Measurements from ENCODE around the gene CLEC4M.
"Not testable (repeated sequence)": the region's sequence is repeated elsewhere in the genome, so short reads cannot be mapped to it uniquely, and the experiment has no call there.

CLEC4M gene

GRCh38 chr19:7778081-7778480 is 15.0 kb downstream of the CLEC4M start:
- DNase-seq: no peak

DNA sequence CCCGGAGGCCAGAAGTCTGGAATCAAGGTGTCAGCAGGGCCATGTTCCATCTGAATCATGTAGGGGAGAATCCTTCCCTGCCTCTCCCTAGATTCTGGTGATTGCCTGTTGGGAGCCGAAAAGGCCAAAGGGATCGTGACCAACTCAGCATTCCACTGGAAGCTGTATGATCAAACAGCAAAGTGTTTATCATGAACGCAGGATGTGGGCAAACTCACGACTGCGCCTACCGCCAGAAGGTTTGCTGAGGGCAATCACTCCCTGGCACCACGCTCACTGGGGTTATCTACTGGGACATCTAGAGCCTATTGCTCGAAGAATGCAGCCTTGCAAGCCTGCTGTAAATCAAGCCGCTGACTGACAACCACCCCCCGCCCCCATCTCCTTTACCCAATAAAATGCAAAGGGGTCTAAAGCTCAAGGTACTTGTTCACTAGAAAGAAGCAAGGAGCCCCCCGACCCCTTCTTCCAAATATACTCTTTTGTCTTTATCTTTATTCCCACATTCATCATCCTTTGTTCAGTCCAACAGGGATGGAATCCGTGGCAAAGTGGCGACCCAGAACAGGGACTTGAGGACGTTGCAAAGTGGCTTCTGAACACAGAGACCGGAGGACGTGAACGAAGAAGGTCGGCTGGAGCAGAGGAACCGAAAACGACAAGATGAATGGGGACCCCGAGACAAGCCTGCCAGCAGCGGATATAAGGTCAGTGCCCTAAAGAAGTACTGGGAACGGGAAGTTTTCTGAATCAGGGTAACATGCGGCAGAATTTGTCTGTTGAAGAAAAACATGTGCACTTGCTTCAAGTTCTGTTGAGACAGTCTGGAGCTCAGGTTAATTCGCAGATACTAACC is 16.8 kb downstream of the CLEC4M start:
- DNase-seq: no peak

DNA sequence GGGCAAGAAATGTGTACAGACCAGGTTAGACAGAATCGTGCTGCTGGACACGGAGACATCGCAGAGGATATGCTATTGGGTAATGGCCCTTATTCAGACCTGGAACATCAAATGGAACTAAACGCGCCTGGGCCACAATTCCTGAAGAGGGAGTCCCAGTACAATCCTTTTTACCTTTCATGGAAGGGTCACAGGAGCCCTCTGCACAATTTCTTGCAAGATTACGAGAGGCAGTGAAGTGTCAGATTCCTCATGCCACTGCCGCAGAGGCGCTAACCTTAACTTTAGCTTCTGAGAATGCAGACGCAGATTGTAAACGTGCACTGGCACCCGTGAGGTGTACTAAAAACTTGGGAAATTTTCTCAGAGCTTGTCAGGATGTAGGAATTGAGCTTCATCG is 18.1 kb downstream of the CLEC4M start:
- DNase-seq: no peak

- peak in 1 of 2 donors; percentile 42 for DNase-seq
Observed at GRCh38 chr19:7783991-7784423, 21.0 kb downstream of the CLEC4M start.

- no peak for DNase-seq
Observed at GRCh38 chr19:7784856-7785255, 21.8 kb downstream of the CLEC4M start.

DNA sequence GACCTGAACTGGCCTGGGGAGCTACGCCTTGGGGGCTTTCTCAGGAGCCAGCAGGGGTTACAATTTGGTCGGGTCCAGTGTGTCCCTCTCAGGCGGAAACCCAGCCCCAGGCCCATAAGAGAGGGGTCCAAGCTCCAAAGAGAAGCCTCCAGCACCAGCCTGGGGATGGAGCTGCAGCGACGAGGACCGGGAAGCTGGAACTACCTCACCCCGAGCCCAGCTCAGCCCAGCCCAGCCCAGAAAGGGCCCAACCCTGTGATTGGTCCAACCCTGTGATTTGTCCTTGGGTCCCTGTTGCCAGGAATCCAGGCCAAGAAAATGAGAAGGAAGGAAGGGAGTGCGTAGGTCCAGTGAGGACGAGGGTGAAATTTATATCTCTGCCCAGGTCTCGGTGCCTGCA is 24.1 kb downstream of the CLEC4M start:
- DNase-seq: no peak

- DNase-seq: no peak
Observed at GRCh38 chr19:7787602-7788177, 24.6 kb downstream of the CLEC4M start.

DNA sequence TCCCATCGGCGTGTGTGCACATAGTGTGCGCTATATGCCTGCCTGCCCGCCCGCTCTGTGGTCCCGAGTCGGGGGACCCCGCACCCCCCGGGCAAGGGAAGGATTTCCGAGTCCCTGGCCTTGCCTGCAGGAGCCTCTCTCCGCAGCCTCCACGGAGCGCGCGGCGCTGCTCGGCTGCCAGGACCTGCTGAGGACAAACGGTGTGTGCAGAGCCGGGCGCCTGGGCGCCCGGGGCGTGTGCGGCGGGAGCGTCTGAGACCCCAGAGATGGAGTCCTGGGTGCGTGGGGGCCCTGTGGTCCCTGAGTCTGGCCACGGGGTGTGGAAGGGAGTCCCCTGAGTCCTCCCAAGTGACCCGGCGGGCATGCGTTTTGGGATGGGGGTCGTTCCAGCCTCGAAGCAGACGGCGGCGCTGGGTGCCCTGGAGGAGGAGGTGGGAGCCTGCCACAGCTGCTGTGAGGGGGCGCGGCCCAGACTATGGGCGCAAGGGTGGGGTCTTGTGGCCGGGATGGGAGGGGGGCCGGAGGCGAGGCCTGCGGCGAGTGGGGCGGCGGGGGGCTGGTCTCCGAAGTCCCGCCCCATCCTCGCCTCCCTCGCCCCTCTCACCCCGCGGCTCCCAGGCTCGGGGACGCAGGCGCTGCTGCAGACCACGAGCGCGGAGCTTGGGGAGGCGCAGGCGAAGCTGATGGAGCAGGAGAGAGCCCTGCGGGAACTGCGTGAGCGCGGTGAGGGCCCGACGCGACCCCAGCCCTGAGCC is 25.3 kb downstream of the CLEC4M start:
- DNase-seq: no peak

DNA sequence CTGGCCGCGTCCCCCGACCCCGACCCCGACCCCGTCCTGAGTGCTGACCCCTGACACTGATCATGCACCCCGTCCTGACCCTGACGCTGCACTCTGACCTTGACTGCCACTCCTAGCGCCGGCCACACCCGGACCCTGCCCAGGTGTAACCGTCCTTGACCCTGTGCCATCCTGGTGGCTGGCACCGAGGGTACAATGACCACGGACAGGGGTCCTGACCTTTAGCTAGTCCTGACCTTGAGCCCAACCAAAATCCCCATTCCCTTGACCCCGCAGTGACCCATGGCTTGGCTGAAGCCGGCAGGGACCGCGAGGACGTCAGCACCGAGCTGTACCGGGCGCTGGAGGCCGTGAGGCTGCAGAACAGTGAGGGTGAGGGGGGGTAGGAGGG is 25.9 kb downstream of the CLEC4M start:
- DNase-seq: no peak

- peak; percentile 42 to 66 for DNase-seq
Observed at GRCh38 chr19:7789447-7789846, 26.4 kb downstream of the CLEC4M start.

DNA sequence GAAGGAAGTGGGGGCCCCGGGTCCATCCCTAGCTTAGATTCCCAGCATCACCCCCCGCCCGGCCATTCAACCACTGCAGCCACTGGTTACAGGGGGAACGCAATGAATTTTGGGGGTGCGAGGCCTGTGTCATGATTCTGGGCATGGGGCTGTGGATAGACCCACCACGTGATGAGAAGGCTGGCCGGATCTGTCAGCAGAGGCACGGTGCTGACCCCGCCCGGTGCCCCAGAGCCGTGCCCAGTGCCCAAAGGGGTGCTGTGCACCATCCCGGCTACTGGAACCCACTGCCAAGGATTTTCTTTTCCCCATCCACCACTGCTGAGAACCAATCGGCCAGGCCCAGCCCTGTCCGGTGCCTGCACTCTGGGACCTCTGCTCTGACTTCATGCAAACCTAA is 27.4 kb downstream of the CLEC4M start:
- DNase-seq: no peak

DNA sequence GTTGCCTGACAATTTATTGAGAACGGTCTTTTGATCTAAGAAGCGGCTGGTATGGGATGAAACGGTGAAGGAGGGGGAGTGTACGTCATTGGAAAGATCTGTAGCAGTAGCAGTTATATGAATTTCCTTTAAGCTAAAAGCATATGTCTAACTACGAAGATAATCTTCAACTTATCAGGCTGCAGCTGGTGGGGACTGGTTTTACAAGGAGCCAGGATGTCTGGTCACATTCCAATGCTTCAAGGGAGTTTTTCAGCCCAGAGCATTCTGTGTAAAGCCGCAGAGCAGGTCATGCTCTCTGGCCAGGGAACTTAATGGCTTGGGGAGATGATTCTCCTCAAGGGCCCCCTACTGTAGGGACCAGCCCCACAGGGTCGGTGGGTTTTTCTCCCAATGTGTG is 29.2 kb downstream of the CLEC4M start:
- DNase-seq: no peak

GRCh38 chr19:7792701-7793100 is 29.7 kb downstream of the CLEC4M start:
- not testable (repeated sequence) for DNase-seq

DNA sequence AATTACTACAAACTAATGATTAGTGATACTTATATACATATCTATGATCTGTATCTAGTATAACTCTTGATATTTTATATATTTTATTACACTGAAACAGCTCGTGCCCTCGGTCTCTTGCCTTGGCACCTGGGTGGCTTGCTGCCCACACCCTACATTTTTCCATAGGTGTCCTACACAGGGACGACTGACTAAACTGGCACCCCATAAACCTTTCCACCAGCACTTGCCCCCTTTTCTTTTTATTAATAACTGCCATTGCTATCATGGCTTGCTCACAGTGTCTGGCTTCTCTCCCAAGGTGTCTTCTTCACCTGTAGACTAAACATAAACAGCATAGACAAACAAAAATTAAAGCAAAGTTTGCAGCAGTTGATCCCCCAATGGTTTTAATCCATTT is 30.4 kb downstream of the CLEC4M start:
- DNase-seq: no peak

DNA sequence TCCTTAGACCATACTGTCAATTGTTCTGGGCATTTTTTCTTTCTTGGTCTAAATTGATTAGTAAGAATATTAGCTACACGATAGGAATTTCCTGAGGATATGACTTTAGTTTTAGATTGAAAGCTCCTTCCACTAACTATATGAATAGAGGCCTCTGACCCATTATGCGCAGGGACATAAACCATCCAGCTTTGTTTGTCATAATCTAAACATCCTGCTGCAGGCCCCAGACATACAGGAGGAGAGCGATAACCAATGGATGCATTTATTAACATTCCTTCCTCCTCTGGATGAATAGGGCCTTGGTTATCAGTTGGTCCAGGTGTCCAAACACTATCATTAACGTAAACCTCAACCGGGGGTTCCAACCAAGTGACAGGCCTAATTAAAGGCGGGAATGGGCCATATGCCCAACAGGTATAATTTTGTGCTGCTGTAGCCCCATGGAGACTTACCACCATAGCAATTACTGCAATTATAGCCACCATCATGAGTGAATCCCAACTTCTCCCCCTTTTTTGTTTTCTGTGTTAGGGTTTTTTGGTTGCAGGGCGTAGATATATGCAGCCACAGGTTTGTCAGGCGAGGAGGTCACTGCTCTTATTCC is 32.6 kb downstream of the CLEC4M start:
- no peak for DNase-seq

DNA sequence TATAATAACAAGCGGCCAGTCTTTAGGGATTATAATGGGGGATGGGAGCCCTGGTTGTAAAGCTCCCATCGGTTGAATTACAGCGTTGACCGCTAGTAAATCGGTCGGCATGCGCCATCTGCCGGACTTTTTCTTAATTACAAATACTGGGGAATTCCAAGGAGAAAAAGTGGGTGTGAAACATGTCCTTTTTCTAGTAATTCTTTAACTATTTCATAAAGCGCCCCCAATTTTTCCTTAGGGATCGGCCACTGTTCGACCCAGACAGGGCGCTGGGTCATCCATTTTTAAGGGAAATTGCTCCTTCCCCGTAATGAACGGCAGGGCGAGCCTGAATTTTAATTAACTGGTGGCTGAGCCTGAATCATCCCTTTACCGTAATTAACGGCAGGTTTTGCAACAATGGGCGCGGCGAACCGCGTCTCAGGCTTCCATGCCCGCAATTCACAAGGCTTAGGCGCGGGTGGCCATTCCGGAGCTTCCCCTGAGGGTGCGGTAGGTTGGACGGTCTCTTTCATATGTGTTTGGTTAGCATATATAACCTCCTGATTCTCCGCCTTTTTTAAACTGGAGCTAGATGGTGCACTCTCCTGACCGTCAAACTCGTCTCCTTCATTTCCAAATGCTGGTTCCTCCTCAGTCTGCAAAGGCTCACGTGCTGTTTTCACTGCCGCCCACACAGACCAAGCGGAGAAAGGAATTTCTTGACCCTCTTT is 36.8 kb downstream of the CLEC4M start:
- peak; percentile 64 to 76 for DNase-seq

DNA sequence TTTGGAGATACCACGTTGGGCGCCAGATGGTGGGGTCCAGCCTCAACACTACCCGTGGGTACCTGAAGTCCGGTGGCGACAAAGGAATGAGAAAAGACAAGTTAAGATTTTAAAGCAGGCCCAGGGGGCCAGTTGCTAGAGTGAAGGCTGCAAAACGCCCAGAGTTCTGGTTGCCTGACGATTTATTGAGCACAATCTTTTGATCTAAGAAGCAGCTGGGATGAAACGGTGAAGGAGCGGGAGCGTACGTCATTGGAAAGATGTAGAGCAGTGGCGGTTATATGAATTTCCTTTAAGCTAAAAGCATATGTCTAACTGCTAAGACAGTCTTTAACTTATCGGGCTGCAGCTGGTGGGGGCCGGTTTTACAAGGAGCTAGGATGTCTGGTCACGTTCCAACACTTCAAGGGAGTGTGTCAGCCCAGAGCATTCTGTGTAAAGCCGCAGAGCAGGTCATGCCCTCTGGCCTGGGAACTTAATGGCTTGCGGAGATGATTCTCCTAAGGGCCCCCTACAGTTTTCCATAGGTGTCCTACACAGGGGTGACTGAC is 38.1 kb downstream of the CLEC4M start:
- no peak for DNase-seq

DNA sequence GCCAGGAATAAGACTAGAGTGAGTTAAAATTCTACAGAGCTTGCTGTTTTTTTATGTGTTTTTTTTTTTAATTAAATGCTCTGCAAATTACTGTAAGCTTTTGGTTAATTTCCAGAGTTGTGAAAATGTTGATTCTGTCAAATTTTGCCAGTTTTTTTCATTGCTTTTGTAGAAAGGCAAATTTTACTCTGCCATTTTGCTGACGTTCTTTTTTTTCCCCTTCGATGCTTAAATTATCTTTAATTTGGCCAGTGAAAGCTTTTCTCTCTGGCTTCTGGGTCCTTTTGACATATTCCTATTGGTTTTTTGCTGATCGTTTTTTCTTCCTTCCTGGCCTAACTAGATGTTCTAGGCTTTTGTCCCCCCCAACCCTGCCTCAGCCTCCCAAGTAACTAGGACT is 43.2 kb downstream of the CLEC4M start:
- DNase-seq: no peak

DNA sequence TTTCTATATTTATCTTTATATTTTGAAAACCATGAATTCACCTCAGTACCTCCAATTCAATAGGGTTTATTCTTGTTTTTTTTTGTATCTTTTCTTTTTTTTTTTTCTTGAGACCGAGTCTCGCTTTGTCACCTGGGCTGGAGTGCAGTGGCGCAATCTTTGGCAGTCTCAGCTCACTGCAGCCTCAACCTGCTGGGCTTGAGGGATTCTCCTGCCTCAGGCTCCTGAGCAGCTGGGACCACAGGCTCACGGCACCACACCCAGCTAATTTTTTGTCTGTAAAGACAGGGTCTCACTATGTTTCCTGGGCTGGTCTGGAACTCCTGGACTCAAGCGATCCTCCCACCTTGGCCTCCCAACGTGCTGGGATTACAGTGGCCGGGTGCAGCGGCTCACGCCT is 43.8 kb downstream of the CLEC4M start:
- no peak for DNase-seq

GRCh38 chr19:7808108-7808507 is 45.1 kb downstream of the CLEC4M start:
- DNase-seq: no peak

- DNase-seq: no peak
Observed at GRCh38 chr19:7811989-7812388, 48.9 kb downstream of the CLEC4M start.

DNA sequence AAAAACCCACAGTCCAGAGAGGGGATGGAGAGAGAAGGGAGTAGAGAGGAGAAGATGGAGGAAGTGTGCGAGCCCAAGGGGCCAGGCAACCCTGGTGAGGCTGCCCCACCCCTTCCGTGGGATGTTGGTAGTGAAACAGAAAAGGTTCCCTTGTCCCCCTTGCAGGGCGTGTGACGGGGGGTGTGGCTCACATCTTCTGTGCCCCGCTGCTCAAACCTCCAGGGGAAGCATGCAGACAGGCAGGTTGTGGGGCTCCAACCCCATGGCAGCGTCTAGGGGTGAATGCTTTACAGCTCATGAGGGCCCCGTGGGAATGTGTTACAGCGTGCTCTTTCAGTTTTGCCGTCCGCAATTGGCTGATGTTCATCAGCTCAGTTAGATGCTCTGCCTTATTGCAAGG is 52.3 kb downstream of the CLEC4M start:
- peak in 1 of 2 donors; percentile 47 for DNase-seq
